Pancreas (tissue), 10 donors: ENCODE results near the gene ZNF655. TPM values are rescaled to one million over a fixed set of nuclear protein-coding genes. Genes with fewer than 3 reads are reported as not detected.

Experiments
- ATAC-seq, 4 donors: fragments of 200-7000 bp; cut with Tn5 transposase; one replicate each; pipeline versions ENCODE4 v1.8.0 to v1.9.1; 2020; ENCODE audit warnings: mild to moderate bottlenecking in 4 of 4, moderate library complexity in 4 of 4
- DNase-seq, 6 donors: peaks; one replicate each; pipeline ENCODE4 v3.0.0-alpha.2; 2020
- FAIRE-seq: peaks from 2 replicates; lab custom pipeline; 2012; peaks lifted over from hg19 to GRCh38; lab: Jason Lieb, UNC
- H3K27ac ChIP-seq, 4 donors: fragments of 200-600 bp; sonication (generic); 1 replicate in 3 of 4; 2 replicates in 1 of 4; pipeline versions ENCODE4 v1.5.0 to v1.8.0; 2020
- H3K27me3 ChIP-seq, 4 donors: fragments of 200-600 bp; one replicate each; pipeline ENCODE4 v1.8.0; 2021
- H3K36me3 ChIP-seq, 3 donors: fragments of 200-600 bp; sonication (generic) in 1 of 3; one replicate each; pipeline versions ENCODE4 v1.5.0 to v1.8.0; 2020 to 2021
- H3K4me1 ChIP-seq, 3 donors: fragments of 200-600 bp; one replicate each; pipeline ENCODE4 v1.8.0; 2021
- H3K4me3 ChIP-seq, 4 donors: fragments of 200-600 bp; sonication (generic) in 2 of 4; one replicate each; pipeline versions ENCODE4 v1.5.0 to v1.8.0; 2020 to 2021
- H3K9me3 ChIP-seq, 4 donors: fragments of 200-600 bp; one replicate each; pipeline ENCODE4 v1.8.0; 2021
- WGBS, 2 donors: extraction: QIAGEN DNeasy Blood & Tissue Kit; methylation state at CpG; one replicate each; pipeline ENCODE4 v1.1.7; 2013; 5-methylcytosine and 5-hydroxymethylcytosine counted together
- intact Hi-C, 3 donors: fragments of 100-400 bp; cut with DNase I; formaldehyde crosslinking; loops; one replicate each; pipeline versions ENCODE4 v1.11.1 to v1.14.2; 2022
- polyA plus RNA-seq, 2 donors: library from polyadenylated mRNA; stranded (reverse); fragments of 200-250 nt; gene quantifications; one replicate each; pipeline ENCODE4 v1.2.3, GENCODE V29; 2013
- total RNA-seq, 6 donors: library from RNA; stranded (reverse); fragmentation: NEBNext Ultra II Directional in 4 of 6; extraction: Animal tissue kit (Norgen Biotek cat#: 25700) in 4 of 6; gene quantifications; one replicate each; pipeline versions ENCODE4 v1.2.1 to v1.2.4, GENCODE V29; 2021 to 2023
- TF ChIP-seq, protein P1 (sequence below), 4 donors: fragments of 200-600 bp; sonication (generic) in 3 of 4; IDR thresholded peaks; one replicate each; pipeline versions ENCODE4 v1.5.0 to v1.8.0; 2021; ENCODE audit warnings: antibody characterized with exemption in 4 of 4
- donor health status: healthy with polysubstance abuse.
- donor health status: DM: no; HTN: no; CAD: no; lungs with moderate emphysema.
- donor health status: DM: no; HTN: no; CAD: no.
- donor health status: control.
- donor health status: control.
- donor health status: Bipolar disorder and iron deficiency.
- donor health status: DM: yes; HTN: yes; CAD: no.
- donor health status: DM: no; HTN: no; CAD: no.
- donor health status: DM: no; HTN: no; CAD: no.
- donor health status: DM: yes; HTN: yes; CAD: no.

The ZNF655 gene, protein sequence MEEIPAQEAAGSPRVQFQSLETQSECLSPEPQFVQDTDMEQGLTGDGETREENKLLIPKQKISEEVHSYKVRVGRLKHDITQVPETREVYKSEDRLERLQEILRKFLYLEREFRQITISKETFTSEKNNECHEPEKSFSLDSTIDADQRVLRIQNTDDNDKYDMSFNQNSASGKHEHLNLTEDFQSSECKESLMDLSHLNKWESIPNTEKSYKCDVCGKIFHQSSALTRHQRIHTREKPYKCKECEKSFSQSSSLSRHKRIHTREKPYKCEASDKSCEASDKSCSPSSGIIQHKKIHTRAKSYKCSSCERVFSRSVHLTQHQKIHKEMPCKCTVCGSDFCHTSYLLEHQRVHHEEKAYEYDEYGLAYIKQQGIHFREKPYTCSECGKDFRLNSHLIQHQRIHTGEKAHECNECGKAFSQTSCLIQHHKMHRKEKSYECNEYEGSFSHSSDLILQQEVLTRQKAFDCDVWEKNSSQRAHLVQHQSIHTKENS
- 10 to 100 TPM; 23.2 to 41.8 (median 29.7) TPM for total RNA-seq
- polyA plus RNA-seq, result 10 to 100 TPM; 42.8 to 45.2 TPM

DNA sequence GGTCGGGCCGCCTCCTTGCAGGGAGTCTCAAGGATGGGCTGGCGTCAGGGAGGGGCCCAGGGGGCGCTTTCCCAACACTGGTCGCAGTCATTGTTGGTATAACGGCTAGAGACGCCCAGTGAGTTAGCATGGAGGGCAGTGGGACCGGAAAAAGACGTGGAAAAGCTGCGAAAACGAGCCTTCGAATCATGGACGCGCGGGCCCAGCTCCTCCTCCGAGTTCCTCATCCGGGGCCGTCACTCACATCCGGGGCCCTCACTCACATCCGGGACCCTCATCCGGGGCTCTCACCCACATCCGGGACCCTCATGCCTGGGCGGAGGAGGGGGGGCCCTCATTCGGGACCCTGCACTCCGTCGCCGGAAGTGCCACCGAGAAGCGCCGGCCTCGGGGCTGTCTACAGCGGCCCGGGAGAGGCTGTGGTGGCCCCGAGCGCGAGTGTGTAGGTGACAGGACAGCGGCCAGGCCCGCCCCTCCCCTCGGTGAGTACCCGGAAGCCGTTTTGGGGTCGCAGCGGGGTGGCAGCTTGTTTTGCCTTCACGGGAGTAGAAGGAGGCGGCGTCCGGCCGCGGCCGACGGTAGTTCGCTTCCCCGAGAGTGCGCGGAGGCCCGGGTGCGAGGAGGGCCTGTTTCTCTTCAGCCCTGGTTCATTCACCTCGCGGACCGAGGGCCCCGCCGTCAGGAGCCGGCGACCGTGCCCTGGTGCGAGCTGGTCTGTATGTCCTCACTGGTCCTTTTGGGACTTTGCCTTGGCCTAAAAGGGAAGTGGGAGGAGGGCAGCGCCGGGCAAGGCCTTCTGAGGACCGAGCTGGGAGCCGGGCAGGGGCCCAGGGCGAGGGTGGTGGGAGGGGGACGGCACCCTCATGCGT is at the start of gene ZNF655:
Gene ZNF655 (plus strand): TSS at position 337 of the 869 bp plus-strand sequence. CDS start 1,918 bp downstream, outside the sequence.
- peak; percentile 94 to 98 (median 97) for ATAC-seq
- intact Hi-C loops, result no loop called here
- FAIRE-seq, result no peak
- TF ChIP-seq, protein P1, sequence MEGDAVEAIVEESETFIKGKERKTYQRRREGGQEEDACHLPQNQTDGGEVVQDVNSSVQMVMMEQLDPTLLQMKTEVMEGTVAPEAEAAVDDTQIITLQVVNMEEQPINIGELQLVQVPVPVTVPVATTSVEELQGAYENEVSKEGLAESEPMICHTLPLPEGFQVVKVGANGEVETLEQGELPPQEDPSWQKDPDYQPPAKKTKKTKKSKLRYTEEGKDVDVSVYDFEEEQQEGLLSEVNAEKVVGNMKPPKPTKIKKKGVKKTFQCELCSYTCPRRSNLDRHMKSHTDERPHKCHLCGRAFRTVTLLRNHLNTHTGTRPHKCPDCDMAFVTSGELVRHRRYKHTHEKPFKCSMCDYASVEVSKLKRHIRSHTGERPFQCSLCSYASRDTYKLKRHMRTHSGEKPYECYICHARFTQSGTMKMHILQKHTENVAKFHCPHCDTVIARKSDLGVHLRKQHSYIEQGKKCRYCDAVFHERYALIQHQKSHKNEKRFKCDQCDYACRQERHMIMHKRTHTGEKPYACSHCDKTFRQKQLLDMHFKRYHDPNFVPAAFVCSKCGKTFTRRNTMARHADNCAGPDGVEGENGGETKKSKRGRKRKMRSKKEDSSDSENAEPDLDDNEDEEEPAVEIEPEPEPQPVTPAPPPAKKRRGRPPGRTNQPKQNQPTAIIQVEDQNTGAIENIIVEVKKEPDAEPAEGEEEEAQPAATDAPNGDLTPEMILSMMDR (IDR thresholded peaks at IDR 0.05), result no peak
- Histone ChIP-seq H3K27me3 (no peaks in the 10 kb centered on the region), H3K36me3 (peaks cover under 1 to 33% (median 21%) of the 10 kb centered on the region in 3 donors), H3K4me1 (peaks cover 7 to 16% (median 15%) of the 10 kb centered on the region in 3 donors), H3K27ac (peak within 1 kb of the TSS; percentile 73 to 97 (median 95)), H3K9me3 (no peaks in the 10 kb centered on the region), H3K4me3 (peak within 1 kb of the TSS; percentile 89 to 93 (median 90))
- peak; percentile 87 to 95 (median 93) for DNase-seq
- 0% methylated on average over 64 to 73 of the region's 73 CpGs for WGBS, 2 donors

DNA sequence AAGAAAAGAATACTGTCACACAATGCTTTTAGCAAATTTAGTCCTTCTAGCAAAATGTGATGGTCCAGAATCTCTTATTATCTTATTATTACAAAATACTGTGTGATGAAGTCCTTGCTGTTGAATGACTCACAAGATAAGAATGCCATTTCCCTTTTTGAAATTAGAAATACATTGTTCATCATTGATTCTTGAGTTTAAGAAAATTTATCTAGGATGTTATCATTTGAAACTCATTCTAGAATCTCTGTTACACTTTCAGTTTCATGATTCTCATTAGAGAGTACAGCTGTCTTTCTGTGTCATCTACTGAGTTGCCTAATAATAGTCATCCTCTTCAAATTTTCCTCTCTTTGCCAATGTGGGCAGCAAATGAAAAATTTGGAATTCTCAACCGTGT is 44.4 kb upstream of the ZNF655 start:
- DNase-seq (no peak), FAIRE-seq (no peak), ATAC-seq (no peak)
- WGBS, 2 donors, result 93 to 95% methylated on average over 1 of the region's 1 CpG
- Histone ChIP-seq H3K27me3 (no peaks in the 10 kb centered on the region), H3K36me3 (no peaks in the 10 kb centered on the region), H3K4me3 (no peak overlapping the region), H3K9me3 (no peaks in the 10 kb centered on the region), H3K27ac (no peak overlapping the region), H3K4me1 (no peaks in the 10 kb centered on the region)
- intact Hi-C loops, result no loop called here
- TF ChIP-seq, protein P1 (IDR thresholded peaks at IDR 0.05), result no peak

DNA sequence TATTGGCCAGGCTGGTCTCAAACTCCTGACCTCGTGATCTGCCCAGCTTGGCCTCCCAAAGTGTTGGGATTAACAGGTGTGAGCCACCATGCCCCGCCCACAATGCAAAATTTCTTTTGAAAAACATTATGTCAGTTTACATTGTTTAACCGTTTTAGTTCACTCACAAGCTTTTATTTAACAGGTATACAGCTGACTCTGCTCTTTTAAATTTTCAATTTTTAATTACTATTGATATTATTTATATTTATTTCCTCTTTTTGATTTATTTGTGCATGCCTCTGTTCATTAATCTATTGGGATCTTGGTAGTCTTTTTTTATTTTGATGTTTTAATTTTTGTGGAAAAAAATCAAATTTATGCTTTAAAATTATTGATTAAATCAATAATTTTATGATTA is 37.0 kb upstream of the ZNF655 start:
- 87 to 89% methylated on average over 3 of the region's 3 CpGs for WGBS, 2 donors
- FAIRE-seq (peak; percentile 5), DNase-seq (no peak), ATAC-seq (no peak)
- Histone ChIP-seq H3K27ac (no peak overlapping the region), H3K4me3 (no peak overlapping the region), H3K4me1 (no peaks in the 10 kb centered on the region), H3K36me3 (peaks cover 0 to 7% (median 4%) of the 10 kb centered on the region in 3 donors), H3K9me3 (no peaks in the 10 kb centered on the region), H3K27me3 (no peaks in the 10 kb centered on the region)
- TF ChIP-seq, protein P1 (IDR thresholded peaks at IDR 0.05), result no peak
- intact Hi-C loops, result no loop called here

DNA sequence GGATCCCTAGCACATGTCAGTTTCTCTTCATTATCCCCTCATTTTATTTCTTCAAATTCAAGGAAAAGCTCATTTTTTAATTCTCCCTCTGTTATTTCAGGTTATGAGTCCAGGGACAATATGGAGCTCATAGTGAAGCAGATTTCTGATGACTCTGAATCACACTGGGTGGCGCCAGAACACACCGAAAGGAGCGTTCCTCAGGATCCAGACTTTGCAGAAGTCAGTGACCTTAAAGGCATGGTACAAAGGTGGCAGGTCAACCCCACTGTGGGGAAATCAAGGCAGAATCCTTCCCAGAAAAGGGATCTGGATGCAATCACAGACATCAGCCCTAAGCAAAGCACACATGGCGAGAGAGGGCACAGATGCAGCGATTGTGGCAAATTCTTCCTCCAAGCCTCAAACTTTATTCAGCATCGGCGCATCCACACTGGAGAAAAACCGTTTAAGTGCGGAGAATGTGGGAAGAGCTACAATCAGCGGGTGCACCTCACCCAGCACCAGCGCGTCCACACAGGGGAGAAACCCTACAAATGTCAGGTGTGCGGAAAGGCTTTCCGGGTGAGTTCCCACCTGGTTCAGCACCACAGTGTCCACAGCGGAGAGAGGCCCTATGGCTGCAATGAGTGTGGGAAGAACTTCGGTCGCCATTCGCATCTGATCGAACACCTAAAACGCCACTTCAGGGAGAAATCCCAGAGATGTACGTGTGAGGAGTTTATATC is 32.6 kb upstream of the ZNF655 start:
- no peak overlapping the region for H3K27ac ChIP-seq
- DNase-seq, result no peak
- H3K36me3 ChIP-seq, result peaks cover 0 to 16% (median 7%) of the 10 kb centered on the region in 3 donors
- no peaks in the 10 kb centered on the region for H3K9me3 ChIP-seq
- intact Hi-C loops, result no loop called here
- no peaks in the 10 kb centered on the region for H3K4me1 ChIP-seq
- H3K27me3 ChIP-seq, result no peaks in the 10 kb centered on the region
- no peak overlapping the region for H3K4me3 ChIP-seq
- ATAC-seq, result peak in 2 of 4 donors; percentile 53 to 69
- TF ChIP-seq, protein P1 (IDR thresholded peaks at IDR 0.05), result no peak
- no peak for FAIRE-seq
- 95% methylated on average over 21 of the region's 21 CpGs for WGBS, 2 donors
